ENCODE results near the gene YJEFN3.

YJEFN3 gene, protein sequence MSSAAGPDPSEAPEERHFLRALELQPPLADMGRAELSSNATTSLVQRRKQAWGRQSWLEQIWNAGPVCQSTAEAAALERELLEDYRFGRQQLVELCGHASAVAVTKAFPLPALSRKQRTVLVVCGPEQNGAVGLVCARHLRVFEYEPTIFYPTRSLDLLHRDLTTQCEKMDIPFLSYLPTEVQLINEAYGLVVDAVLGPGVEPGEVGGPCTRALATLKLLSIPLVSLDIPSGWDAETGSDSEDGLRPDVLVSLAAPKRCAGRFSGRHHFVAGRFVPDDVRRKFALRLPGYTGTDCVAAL

DNA sequence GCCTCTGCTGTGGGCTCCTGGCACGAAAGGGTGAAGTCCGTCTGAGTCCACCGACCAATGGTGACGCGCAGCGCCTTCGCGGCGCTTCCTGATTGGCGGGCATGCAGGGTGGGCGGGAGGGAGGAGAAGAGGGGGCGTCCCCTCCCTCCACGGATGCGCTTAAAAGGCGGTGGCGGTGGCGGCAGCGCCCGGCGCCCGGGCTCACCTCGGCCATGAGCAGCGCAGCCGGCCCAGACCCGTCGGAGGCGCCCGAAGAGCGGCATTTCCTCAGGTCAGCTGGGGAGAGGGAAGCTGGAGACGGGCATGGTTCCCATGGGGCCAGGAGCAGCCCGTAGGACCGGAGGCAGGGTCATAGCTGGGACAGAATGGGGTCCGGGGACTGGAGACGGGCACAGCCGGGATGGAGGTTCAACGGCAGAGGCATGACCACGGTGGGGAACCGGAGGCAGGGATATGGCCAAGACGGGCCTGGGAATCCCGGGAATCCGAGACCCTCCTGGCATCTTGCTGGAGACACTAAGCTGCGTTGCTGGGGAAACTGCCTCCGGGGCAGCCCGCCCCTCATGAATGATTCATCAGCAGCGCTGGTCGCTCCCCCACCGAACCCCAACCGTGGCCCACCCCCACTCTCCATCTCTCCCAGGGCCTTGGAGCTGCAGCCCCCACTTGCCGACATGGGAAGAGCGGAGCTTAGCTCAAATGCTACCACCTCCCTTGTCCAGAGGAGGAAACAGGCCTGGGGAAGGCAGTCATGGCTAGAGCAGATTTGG is at the start of gene YJEFN3:
TSS of gene YJEFN3 (plus strand) at position 191 of the 770 bp plus-strand sequence. CDS start at position 213, 22 bp downstream.
- no peak for DNase-seq (ENCODE audit: low read depth)

DNA sequence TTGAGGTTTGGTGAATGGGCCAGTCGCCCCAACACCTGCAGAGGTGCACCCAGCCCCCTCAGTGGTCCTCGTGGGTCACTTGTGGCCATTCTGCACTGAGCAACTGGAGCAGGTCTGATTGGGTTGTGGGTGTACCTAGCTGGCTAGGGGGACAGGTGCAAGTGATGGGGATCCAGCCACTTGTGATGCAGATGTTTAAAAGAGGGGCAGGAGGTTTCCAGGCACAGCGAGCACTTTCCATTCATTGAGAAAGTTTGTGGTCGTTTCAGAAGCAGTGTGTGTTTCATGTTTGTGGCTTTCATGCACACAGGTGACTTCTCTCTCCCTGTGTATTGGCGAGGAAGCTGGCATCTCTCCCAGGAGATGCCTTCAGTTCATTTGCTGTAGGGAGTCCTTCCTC is 48.0 kb upstream of the YJEFN3 start:
- DNase-seq (ENCODE audit: low read depth) = no peak

DNA sequence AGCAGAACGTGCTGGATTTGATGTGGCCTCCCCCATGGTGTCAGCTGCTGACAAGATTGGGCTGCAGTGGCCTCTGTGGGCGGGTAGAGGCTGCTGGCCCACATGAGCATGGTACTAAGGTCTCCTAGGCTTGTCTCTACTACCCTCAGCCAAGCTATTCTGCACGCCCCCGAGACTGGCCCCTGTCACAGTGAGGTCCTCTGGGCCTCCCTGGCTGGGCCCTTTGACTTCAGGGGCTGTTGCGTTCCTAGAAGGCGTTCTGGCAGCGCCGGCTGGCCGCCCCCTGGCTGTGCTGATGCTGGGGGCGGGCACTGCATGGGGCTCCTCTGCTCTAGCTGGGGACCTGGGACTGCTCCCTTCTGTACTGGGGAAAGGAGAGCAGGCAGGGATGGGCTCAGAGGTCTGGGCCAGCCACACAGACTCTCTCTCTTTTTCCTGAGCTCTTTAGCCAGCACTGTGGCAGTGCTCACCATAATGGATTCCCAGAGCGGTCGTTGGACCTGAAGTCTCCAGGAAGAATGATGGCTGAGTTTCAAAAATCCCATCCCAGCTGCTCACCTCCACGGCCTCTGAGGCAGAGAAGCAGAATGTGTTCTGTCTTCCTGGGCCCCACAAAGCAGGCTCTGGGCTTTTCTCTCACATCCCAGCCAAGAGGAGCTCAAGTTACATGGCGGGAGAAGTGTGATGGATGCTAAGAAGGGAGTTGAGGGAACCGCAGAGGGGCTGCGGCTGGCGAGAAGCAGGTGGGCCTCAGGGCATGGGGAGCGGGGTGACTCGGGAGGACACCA is 45.7 kb upstream of the YJEFN3 start:
- no peak for DNase-seq (ENCODE audit: low read depth)

DNA sequence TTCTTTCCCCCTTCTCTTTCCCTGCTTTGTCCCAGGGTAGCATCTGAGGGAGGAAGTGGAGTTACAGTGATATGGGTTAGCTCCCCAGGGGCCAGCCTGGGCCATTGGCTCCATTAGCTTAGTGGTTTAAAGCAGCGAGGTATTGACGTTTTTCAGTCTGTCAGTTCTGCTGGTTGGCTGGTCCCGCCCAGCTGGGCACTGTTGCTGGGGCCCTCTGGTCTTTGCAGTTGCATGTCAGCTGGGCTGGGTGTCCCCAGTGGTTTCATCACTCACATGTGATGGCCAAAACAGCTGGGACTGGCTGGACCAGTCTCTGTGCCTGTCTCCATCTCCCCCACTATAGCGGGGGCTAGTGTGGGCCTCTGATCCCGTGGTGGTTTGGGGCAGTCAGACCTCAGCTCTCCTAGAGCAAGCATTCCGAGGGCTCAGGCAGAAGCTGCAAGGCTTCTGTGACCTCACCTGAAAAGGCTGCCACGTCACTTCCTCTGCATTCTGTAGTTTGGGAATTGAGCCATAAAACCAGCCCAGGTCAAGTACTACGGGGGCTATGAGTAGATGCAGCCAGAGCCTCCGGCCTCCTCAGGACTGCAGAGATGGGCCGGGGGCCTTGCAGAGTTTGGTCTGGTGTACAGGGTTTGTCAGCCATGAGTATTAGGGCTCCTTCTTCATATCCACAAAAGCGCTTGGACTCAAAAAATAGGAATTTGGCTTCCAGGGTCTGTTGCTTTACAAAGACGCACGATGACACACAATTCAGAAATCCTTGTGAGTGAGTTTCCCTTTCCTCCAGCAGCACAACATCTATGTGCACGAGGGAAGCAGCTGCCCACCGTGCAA is 43.3 kb upstream of the YJEFN3 start:
- no peak for DNase-seq (ENCODE audit: low read depth)

DNA sequence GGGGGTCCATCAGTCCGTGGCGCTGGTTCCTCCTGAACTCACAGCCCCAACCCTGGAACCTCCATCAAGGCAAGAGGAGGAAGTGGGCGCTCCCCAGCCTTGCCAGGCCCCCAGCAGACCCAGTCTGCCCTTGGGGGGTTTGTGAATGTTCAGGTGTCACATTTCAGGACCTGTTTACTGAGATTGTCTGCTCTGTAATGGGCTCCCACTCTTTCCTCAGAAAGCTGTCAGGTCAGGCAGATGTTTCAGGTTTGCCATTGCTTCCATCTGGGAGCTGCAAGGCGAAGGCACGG is 42.8 kb upstream of the YJEFN3 start:
- no peak for DNase-seq (ENCODE audit: low read depth)

DNA sequence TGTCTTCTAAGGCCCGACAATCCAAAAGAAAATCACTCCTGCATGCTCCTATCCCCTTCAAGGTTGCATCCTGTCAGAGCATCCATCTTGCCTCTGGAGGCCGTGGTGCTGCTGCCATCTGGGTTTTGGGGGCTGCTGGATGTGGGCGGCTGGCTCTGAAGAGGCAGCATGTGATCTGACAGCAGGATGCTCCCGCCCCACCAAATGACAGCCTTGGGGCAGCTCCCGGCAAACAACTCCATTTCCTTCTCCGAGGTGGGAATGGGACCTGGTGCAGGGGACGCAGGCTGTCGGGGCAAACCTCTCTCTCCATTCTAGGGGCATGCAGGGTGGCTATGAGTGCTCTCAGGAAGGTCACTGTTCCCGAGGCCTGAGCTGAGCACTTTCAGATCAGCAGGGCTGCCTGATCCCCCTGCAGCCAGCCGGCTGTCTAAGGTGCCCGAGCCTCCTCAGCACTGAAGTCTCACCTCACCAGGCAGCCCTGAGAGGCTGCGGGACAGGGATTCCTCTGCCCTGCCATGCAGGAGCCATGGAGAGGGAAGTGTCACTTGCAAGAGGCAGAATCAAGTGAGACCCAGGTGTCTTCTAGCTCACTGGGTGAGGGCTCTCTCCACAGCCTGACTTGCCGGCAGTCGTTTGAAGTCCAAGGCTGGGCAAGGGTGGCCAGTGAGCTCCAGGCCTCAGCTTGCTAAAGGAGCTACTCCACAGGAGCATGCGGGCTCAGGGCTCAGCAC is 42.2 kb upstream of the YJEFN3 start:
- no peak for DNase-seq (ENCODE audit: low read depth)

DNA sequence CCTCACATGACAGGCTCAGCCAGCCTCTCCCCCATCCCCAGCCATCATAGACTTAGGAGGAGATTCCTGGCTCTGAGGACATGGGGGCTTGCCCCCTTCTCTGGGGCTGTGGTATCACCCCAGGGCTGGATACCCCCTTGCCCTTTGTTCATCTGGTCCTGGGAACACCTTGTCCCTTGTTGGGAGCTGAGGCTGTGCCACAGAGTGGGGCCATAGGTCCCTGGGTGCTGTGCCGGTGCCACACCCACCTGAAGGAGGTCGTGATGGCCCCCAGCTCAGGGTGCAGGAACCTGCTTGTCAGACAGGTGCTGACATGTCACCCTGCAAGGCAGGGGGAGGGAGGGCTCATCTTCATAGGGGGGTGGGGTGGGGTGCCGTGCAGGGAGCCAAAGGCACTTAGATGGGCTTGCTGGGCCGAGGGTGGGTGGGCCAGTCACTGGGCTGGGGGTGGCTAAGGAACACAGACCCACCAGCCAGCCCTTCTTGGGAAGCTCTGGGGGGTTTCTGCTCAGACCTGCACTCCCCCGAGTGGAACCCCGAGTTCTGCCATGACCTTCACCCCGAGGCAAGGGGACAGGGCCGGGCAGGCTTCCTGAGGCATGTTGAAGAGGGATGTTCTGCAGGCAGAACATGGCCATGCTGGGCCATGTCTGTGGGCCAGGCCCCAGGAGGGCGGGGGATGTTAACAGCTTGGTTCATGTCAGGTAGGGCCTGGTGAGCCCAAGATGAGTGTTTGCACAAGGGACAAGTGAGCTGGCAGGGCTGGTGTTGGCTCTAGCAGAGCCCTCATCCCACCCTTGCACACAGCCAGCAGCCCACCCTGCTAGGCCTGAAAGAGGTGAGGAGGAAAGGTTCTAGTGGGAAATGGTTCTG is 41.4 kb upstream of the YJEFN3 start:
- DNase-seq (ENCODE audit: low read depth) = no peak

DNA sequence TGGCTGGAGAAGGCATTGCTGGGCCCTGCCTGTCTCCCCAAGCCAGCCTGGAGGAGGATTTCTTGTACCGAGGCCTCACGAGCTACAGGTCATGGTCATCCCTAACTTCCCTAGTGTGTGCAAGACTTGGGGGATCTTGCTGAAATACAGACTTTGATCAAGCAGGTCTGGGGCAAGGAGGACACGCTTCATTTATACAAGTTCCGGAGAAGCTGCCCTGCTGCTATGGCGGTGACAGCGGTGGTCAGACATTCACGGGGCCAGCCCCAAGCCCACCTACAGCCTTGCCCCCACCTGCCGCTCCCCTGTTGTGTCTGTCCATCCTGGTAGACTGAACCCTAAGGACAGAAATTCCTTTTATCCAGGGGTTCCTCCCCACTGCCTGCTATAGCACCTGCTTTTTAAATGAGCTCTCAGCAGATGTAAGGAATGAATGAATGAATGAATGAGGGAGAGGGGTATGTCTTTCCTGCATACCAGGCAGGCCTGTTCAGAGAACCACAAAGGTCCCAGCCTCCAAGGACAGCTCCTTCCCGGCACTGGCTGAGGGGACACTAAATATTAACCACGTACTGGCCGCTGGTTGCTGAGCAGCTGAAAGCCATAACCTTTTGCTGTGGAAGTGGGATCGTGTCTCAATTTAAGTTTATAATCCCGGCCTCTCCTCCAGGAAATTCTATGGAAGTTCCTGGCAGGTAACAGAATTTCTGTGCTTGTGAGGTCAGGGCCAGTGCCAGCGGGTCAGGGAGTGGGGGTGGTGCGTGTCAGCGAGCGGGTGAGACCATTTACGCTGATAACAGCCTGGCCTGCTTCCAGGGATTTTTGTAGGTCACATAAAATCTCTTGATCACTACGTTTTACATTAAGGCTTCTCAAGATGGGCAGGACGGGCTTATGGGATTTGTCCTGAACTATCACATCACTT is 40.5 kb upstream of the YJEFN3 start:
- no peak for DNase-seq (ENCODE audit: low read depth)

DNA sequence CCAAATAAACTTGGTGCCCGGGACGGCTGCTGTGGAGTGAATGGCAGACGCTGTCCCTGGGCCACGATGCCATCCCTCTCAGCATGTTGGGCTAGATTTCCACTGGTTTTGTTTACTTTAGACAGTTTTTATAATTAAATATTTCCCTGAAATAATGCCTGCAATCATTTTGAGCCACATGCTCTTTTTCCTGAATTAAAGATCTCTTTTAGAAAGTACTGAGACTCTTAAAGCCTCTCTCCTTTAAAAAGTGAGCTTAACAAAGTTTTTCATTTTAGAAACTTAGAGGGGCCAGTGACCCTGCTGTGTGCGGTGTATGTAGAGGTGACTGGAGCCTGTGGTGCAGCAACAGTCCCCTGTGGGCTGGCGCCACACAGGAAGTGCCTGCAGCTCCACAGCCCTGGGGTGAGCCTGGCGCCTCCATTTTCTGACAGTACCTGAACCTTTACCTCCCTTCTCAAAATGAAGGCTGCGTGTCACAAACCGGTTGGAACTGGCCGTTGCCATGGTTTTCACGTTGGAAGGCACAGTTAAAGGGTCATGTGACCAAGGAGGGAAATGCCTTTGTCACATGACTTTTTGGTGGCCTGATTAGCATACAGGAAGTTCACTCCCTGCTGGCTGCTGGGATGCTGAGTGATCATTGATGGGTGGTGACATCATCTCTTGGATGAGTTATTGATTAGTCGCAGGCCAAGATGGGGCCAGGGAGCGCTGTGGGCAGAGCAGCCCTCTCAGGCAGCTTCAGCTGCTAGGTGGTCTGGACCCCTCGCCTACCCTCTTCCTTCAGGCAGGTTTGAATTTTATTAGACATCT is 39.6 kb upstream of the YJEFN3 start:
- DNase-seq (ENCODE audit: low read depth) = peak; percentile 72

DNA sequence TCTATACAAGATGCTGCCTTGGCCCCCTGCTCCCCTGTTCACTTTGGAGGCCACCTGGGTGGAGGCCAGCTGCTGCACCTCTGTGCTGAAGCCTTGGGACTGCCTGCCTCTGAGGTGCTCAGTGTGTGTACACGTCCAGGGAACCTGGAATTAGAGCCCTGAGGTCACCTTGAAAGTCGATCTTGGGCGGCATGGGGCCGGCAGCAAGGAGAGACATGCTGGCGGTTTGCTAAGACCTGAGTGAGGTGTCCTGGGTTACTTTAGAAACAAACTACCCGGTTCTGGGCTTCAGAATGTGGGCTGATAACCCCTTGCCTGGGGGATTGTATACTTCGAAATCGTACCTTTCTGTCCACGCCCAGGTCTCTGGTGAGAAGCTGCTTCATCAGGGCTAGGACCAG is 38.9 kb upstream of the YJEFN3 start:
- DNase-seq (ENCODE audit: low read depth) = no peak

DNA sequence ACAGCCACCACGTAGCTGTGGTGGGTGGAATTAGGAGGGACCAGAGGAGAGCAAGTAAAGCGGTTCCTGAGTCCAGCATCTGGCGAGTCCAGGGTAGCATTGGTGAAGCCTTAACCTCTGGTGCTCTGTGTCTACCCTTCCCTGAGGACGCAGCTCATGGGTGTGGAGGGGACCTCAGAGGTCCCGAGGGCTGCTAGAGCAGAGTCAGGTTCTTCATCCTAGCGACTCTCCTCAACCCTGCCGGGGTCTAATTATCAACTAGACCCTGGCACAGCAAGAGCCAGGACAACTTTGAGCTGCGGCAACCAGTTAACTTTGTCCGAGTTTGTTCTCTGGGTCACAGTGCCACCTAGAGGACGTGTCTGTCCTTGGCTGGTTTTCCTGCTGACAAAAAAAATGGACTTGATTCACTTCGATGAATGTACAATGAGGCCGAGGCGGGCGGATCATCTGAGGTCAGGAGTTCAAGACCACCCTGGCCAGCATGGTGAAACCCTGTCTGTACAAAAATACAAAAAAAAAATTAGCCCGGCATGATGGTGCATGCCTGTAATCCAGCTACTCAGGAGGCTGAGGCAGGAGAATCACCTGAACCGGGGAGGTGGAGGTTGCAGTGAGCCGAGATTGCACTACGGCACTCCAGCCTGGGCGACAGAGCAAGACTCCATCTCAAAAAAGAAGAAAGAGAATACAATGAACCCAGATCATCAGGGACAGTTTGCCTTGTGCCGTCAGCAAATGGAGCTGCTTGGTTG is 38.3 kb upstream of the YJEFN3 start:
- peak; percentile 58 for DNase-seq (ENCODE audit: low read depth)

DNA sequence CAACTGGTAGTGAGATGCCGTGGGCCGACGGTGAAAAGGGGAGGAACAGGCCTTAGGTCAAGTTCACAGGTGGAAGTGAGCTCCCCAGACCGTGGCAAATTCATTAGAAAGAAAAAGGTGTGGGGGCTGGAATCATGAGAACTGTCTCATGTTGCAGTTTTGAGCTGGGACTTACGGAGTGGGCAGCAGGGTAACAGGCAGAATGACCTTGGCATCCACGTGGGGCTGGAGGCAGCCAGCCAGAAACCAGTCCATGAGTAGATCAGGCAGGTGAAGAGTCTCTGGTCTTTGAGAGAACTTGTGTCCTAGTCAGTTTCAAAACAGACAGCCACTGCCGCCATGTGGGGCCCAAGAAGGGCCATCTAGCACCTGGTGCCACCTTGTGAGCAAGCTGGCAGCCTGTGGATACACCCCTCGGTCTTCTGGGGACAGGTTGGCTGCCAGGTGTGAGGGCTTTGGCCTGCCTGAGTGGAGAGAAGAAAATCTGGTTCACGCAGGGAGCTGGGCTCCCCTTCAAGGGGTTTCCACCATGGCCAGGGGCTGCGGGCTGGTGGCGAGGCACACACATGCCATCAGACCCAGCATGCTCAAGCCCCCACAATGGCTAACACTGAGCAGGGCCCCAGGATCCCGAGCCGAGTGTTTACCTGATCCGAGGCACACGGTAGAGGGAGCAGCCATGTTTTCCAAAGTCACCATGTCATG is 37.2 kb upstream of the YJEFN3 start:
- DNase-seq (ENCODE audit: low read depth) = no peak

DNA sequence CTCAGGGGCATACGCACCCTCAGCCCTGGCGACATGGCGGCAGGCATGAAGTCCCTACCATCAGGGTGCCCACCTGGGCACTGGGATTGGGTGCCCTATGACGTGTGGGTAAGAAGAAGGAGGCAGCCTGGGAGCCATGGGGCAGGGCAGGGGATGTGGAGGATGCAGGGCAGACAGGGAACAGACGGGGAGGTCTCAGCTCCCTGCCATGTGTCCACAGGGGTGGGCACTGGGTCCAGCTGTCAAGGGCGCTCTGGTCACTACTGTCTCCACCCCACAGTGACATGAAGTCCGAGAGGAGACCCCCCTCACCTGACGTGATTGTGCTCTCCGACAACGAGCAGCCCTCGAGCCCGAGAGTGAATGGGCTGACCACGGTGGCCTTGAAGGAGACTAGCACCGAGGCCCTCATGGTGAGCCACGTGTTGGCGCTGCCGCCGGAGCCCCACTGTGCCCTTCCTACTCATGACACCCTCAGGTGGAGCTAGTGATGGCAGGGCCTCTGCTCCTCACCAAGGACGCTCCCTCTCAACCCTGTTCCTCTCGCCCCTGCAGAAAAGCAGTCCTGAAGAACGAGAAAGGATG is 36.6 kb upstream of the YJEFN3 start:
- no peak for DNase-seq (ENCODE audit: low read depth)

DNA sequence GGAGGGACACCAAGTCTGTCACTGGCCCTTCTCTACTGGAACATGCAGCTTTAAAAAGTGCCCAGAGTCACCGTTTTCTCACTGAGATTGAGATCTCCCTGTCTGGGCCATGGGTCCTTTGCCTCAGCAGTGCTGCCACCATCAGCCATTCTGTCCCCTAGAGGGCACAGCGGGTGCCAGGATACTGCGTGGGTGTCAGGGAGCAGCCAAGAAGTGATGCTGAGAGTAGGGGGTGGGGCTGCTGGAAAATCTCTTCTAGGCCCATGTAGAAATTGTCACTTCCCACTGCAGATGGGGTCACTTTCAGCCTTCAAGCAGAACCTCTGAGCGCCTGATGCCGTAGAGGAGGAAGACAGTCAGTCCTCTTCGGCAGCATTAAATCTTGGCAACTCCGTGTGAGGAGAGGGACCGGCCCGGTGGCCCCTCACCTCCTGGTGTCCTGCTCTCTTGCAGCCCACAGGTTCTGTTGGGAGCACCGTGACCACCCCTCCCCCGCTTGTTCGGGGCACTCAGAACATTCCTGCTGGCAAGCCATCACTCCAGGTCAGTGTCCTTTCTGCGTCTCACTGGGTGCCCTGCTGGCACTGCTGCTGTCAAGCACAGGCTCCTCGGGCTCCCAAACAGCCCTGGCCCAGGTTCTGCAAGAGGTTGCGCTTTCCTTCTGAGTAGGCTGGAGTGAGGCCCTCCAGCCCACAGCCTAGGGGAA is 34.7 kb upstream of the YJEFN3 start:
- DNase-seq (ENCODE audit: low read depth) = no peak

DNA sequence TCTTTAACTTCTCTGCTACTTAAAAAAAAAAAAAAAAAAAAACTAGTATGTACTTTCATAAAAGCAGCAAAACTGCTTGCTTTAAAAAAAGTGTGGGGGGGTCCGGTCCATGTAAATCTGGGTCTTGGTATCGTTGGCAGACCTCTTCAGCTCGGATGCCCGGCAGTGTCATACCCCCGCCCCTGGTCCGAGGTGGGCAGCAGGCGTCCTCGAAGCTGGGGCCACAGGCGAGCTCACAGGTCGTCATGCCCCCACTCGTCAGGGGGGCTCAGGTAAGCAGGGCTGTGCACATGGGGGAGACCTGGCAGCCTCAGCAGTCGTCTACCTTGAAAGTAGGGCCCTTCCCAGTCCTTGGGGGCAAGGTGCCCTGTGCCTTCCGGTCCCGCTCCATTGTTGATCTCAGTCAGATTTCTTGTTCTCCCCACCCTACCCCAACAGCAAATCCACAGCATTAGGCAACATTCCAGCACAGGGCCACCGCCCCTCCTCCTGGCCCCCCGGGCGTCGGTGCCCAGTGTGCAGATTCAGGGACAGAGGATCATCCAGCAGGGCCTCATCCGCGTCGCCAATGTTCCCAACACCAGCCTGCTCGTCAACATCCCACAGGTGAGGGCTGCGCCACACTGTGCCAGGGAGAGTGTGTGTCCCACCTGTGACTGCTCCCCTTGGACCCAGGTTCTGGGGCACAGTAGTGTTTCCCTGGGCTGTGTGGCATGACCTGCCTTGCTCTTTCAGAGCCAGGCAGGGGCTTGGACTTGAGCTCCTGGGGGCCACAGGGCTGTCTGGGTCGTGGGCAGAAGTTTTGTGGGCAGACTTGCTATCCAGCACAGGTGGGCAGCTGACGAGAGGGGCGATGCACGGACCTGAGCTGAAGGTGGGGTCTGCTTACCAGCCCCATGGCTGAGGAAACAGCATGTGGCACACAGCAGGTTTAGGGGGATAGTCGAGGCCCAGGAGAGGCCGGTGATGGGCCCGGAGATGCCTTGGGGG is 32.8 kb upstream of the YJEFN3 start:
- no peak for DNase-seq (ENCODE audit: low read depth)

Data from stimulated activated CD8-positive, alpha-beta memory T cell treated with anti-CD3 and anti-CD28 coated beads, Interleukin-7, amount 100 ng/mL, for 24 hours (primary cell).